GM20431 (cell line): ENCODE data around the gene SIGMAR1.

Experiments used
- in situ Hi-C: fragments of 300-500 bp; cut with MseI, MboI; formaldehyde crosslinking; loops from one replicate; pipeline ENCODE4 v1.15.0; 2020; ENCODE audit warnings: low sequenced_read_pairs; ENCODE audit not compliant: unreplicated experiment

SIGMAR1 gene

GRCh38 chr9:34587271-34587670 is 50.3 kb downstream of the SIGMAR1 start:
- in situ Hi-C loops = no loop called here

GRCh38 chr9:34585946-34586669 is 51.5 kb downstream of the SIGMAR1 start:
- in situ Hi-C loops = no loop called here

GRCh38 chr9:34584970-34585369 is 52.6 kb downstream of the SIGMAR1 start:
- in situ Hi-C loops = no loop called here
